Lower leg skin (tissue), 3 donors: ENCODE data around the gene MRPS31.
"Not testable (repeated sequence)": the region's sequence is repeated elsewhere in the genome, so short reads cannot be mapped to it uniquely, and the experiment has no call there.

Experiments
- CTCF ChIP-seq, 3 donors: fragments of 450-650 bp; IDR thresholded peaks; one replicate each; pipeline ENCODE4 v1.5.1; 2016; ENCODE audit warnings: antibody characterized with exemption in 3 of 3, mild to moderate bottlenecking in 3 of 3, moderate library complexity in 2 of 3
- POLR2A ChIP-seq, 2 donors: fragments of 450-650 bp; IDR thresholded peaks; one replicate each; pipeline ENCODE4 v1.6.1; 2016 to 2017; ENCODE audit warnings: antibody characterized with exemption in 2 of 2, mild to moderate bottlenecking in 1 of 2, moderate library complexity in 1 of 2

GRCh38 chr13:40782971-40783370 lies 12.0 kb upstream of the MRPS31 start:
- TF ChIP-seq CTCF, POLR2A (IDR thresholded peaks at IDR 0.05): not testable (repeated sequence)
